ENCODE results near the gene LRRC66.
A peak's percentile ranks its signal among the peaks of the same experiment; 100 is the strongest.

Gene LRRC66

GRCh38 chr4:52036886-52037530, 16.8 kb upstream of the LRRC66 start:
- Mint-ChIP-seq H3K9me3 (no peaks in the 10 kb centered on the region), H3K27me3 (peaks cover 21% of the 10 kb centered on the region), H3K36me3 (ENCODE audit: low read depth) (no peaks in the 10 kb centered on the region), H3K4me3 (peak overlapping the region; percentile 88), H3K27ac (peak overlapping the region; percentile 33), H3K4me1 (ENCODE audit: low read depth) (peaks cover 19% of the 10 kb centered on the region)

GRCh38 chr4:52035190-52035589, 15.0 kb upstream of the LRRC66 start:
- H3K36me3 Mint-ChIP-seq (ENCODE audit: low read depth), result no peaks in the 10 kb centered on the region
- H3K9me3 Mint-ChIP-seq, result no peaks in the 10 kb centered on the region
- no peak overlapping the region for H3K4me3 Mint-ChIP-seq
- H3K4me1 Mint-ChIP-seq (ENCODE audit: low read depth), result peaks cover 19% of the 10 kb centered on the region
- H3K27me3 Mint-ChIP-seq, result peaks cover 13% of the 10 kb centered on the region
- H3K27ac Mint-ChIP-seq, result no peak overlapping the region

- Mint-ChIP-seq H3K27ac (no peak overlapping the region), H3K4me3 (no peak overlapping the region), H3K36me3 (ENCODE audit: low read depth) (peaks cover 9% of the 10 kb centered on the region), H3K27me3 (no peaks in the 10 kb centered on the region), H3K9me3 (no peaks in the 10 kb centered on the region), H3K4me1 (ENCODE audit: low read depth) (peaks cover 13% of the 10 kb centered on the region)
Observed at GRCh38 chr4:52032005-52032404, 11.8 kb upstream of the LRRC66 start.

- H3K9me3 Mint-ChIP-seq, result no peaks in the 10 kb centered on the region
- no peaks in the 10 kb centered on the region for H3K27me3 Mint-ChIP-seq
- peaks cover 9% of the 10 kb centered on the region for H3K36me3 Mint-ChIP-seq (ENCODE audit: low read depth)
- no peak overlapping the region for H3K4me3 Mint-ChIP-seq
- no peaks in the 10 kb centered on the region for H3K4me1 Mint-ChIP-seq (ENCODE audit: low read depth)
- no peak overlapping the region for H3K27ac Mint-ChIP-seq
Observed at GRCh38 chr4:52028970-52029369, 8.8 kb upstream of the LRRC66 start.

GRCh38 chr4:52017814-52018213, 2.3 kb downstream of the LRRC66 start:
- H3K4me3 Mint-ChIP-seq, result no peak overlapping the region
- H3K9me3 Mint-ChIP-seq, result no peaks in the 10 kb centered on the region
- H3K27ac Mint-ChIP-seq, result no peak overlapping the region
- no peaks in the 10 kb centered on the region for H3K36me3 Mint-ChIP-seq (ENCODE audit: low read depth)
- H3K4me1 Mint-ChIP-seq (ENCODE audit: low read depth), result no peaks in the 10 kb centered on the region
- no peaks in the 10 kb centered on the region for H3K27me3 Mint-ChIP-seq

GRCh38 chr4:52016981-52017380, 3.2 kb downstream of the LRRC66 start:
- Mint-ChIP-seq H3K9me3 (no peaks in the 10 kb centered on the region), H3K4me1 (ENCODE audit: low read depth) (no peaks in the 10 kb centered on the region), H3K4me3 (no peak overlapping the region), H3K27me3 (no peaks in the 10 kb centered on the region), H3K36me3 (ENCODE audit: low read depth) (no peaks in the 10 kb centered on the region), H3K27ac (no peak overlapping the region)

- Mint-ChIP-seq H3K4me1 (ENCODE audit: low read depth) (no peaks in the 10 kb centered on the region), H3K4me3 (no peak overlapping the region), H3K9me3 (no peaks in the 10 kb centered on the region), H3K27me3 (no peaks in the 10 kb centered on the region), H3K36me3 (ENCODE audit: low read depth) (no peaks in the 10 kb centered on the region), H3K27ac (no peak overlapping the region)
Observed at GRCh38 chr4:52015366-52015765, 4.8 kb downstream of the LRRC66 start.

- Mint-ChIP-seq H3K27ac (no peak overlapping the region), H3K36me3 (ENCODE audit: low read depth) (no peaks in the 10 kb centered on the region)
Observed at GRCh38 chr4:52014903-52015302, 5.3 kb downstream of the LRRC66 start.

GRCh38 chr4:52012651-52013050, 7.5 kb downstream of the LRRC66 start:
- no peaks in the 10 kb centered on the region for H3K27me3 Mint-ChIP-seq
- H3K4me3 Mint-ChIP-seq, result no peak overlapping the region
- no peaks in the 10 kb centered on the region for H3K9me3 Mint-ChIP-seq
- H3K4me1 Mint-ChIP-seq (ENCODE audit: low read depth), result no peaks in the 10 kb centered on the region
- no peak overlapping the region for H3K27ac Mint-ChIP-seq
- no peaks in the 10 kb centered on the region for H3K36me3 Mint-ChIP-seq (ENCODE audit: low read depth)

More at GRCh38 chr4:52014903-52015302, 5.3 kb downstream of the LRRC66 start:
- Mint-ChIP-seq H3K4me1 (ENCODE audit: low read depth) (no peaks in the 10 kb centered on the region), H3K27me3 (no peaks in the 10 kb centered on the region), H3K4me3 (no peak overlapping the region), H3K9me3 (no peaks in the 10 kb centered on the region)

- H3K4me1 Mint-ChIP-seq (ENCODE audit: low read depth), result no peaks in the 10 kb centered on the region
- no peak overlapping the region for H3K4me3 Mint-ChIP-seq
- no peak overlapping the region for H3K27ac Mint-ChIP-seq
- no peaks in the 10 kb centered on the region for H3K27me3 Mint-ChIP-seq
- H3K9me3 Mint-ChIP-seq, result no peaks in the 10 kb centered on the region
- no peaks in the 10 kb centered on the region for H3K36me3 Mint-ChIP-seq (ENCODE audit: low read depth)
Observed at GRCh38 chr4:52010986-52011385, 9.2 kb downstream of the LRRC66 start.

GRCh38 chr4:52006887-52007286, 13.3 kb downstream of the LRRC66 start:
- no peaks in the 10 kb centered on the region for H3K36me3 Mint-ChIP-seq (ENCODE audit: low read depth)
- H3K9me3 Mint-ChIP-seq, result no peaks in the 10 kb centered on the region
- no peak overlapping the region for H3K4me3 Mint-ChIP-seq
- no peak overlapping the region for H3K27ac Mint-ChIP-seq
- no peaks in the 10 kb centered on the region for H3K4me1 Mint-ChIP-seq (ENCODE audit: low read depth)
- no peaks in the 10 kb centered on the region for H3K27me3 Mint-ChIP-seq

- Mint-ChIP-seq H3K27me3 (no peaks in the 10 kb centered on the region), H3K9me3 (no peaks in the 10 kb centered on the region), H3K36me3 (ENCODE audit: low read depth) (no peaks in the 10 kb centered on the region), H3K27ac (no peak overlapping the region), H3K4me3 (no peak overlapping the region), H3K4me1 (ENCODE audit: low read depth) (no peaks in the 10 kb centered on the region)
Observed at GRCh38 chr4:52005604-52006273, 14.4 kb downstream of the LRRC66 start.

GRCh38 chr4:52004414-52004813, 15.7 kb downstream of the LRRC66 start:
- Mint-ChIP-seq H3K4me3 (no peak overlapping the region), H3K27me3 (no peaks in the 10 kb centered on the region), H3K27ac (no peak overlapping the region), H3K4me1 (ENCODE audit: low read depth) (no peaks in the 10 kb centered on the region), H3K36me3 (ENCODE audit: low read depth) (no peaks in the 10 kb centered on the region), H3K9me3 (no peaks in the 10 kb centered on the region)

- no peaks in the 10 kb centered on the region for H3K9me3 Mint-ChIP-seq
- no peaks in the 10 kb centered on the region for H3K36me3 Mint-ChIP-seq (ENCODE audit: low read depth)
Observed at GRCh38 chr4:52001616-52002015, 18.5 kb downstream of the LRRC66 start.

GRCh38 chr4:51999250-51999649, 20.9 kb downstream of the LRRC66 start:
- Mint-ChIP-seq H3K4me1 (ENCODE audit: low read depth) (no peaks in the 10 kb centered on the region), H3K36me3 (ENCODE audit: low read depth) (no peaks in the 10 kb centered on the region), H3K4me3 (no peak overlapping the region), H3K9me3 (no peaks in the 10 kb centered on the region), H3K27me3 (no peaks in the 10 kb centered on the region), H3K27ac (no peak overlapping the region)

More at GRCh38 chr4:52001616-52002015, 18.5 kb downstream of the LRRC66 start:
- Mint-ChIP-seq H3K27ac (no peak overlapping the region), H3K4me1 (ENCODE audit: low read depth) (no peaks in the 10 kb centered on the region), H3K27me3 (no peaks in the 10 kb centered on the region), H3K4me3 (no peak overlapping the region)

- Mint-ChIP-seq H3K36me3 (ENCODE audit: low read depth) (no peaks in the 10 kb centered on the region), H3K4me3 (no peak overlapping the region), H3K4me1 (ENCODE audit: low read depth) (no peaks in the 10 kb centered on the region), H3K9me3 (no peaks in the 10 kb centered on the region), H3K27ac (no peak overlapping the region), H3K27me3 (no peaks in the 10 kb centered on the region)
Observed at GRCh38 chr4:51998837-51999236, 21.3 kb downstream of the LRRC66 start.
